Epithelial cell of proximal tubule (primary cell): ENCODE measurements around the gene PRMT1. TPM values are rescaled to one million over a fixed set of nuclear protein-coding genes. Genes with fewer than 3 reads are reported as not detected.

Experiments
- DNase-seq: peaks from one replicate; pipeline ENCODE4 v3.0.0-alpha.2; 2011; ENCODE audit warnings: low read depth
- H3K4me3 ChIP-seq: 2 replicates; pipeline ENCODE4 v1.5.1; 2011; ENCODE audit warnings: low read depth, mild to moderate bottlenecking, low read length
- total RNA-seq: library from RNA; depleted of rRNA; stranded (reverse); fragments of >200 nt; gene quantifications from 2 replicates; pipeline ENCODE4 v1.2.3, GENCODE V29; 2015
- TF ChIP-seq, protein P1 (sequence below): conservative IDR thresholded peaks from 2 replicates; pipeline ENCODE4 v1.5.1; 2012; ENCODE audit warnings: low read depth, mild to moderate bottlenecking, low read length

The PRMT1 gene
- total RNA-seq, 1 donor from 2014 or later, result 186 TPM

DNA sequence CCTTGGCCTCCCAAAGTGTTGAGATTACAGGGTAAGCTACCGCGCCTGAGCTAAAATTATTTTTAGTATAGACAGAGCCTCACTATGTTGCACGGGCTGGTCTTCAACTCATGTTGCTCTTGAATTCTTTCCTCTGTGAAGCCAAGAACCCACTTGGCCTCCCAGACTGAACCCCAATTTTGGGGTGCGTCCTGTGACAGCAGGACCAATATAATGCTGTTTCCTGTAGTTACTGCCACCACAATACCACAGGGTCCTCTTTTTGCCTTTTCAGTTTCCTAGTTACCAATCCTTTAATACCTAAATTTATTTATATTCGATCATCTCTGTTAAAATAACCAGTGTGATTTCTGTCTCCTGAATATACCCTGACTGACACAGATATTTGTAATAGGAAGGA is 53.1 kb downstream of the PRMT1 start:
- no peak for DNase-seq
- no peak overlapping the region for H3K4me3 ChIP-seq
- TF ChIP-seq, protein P1, sequence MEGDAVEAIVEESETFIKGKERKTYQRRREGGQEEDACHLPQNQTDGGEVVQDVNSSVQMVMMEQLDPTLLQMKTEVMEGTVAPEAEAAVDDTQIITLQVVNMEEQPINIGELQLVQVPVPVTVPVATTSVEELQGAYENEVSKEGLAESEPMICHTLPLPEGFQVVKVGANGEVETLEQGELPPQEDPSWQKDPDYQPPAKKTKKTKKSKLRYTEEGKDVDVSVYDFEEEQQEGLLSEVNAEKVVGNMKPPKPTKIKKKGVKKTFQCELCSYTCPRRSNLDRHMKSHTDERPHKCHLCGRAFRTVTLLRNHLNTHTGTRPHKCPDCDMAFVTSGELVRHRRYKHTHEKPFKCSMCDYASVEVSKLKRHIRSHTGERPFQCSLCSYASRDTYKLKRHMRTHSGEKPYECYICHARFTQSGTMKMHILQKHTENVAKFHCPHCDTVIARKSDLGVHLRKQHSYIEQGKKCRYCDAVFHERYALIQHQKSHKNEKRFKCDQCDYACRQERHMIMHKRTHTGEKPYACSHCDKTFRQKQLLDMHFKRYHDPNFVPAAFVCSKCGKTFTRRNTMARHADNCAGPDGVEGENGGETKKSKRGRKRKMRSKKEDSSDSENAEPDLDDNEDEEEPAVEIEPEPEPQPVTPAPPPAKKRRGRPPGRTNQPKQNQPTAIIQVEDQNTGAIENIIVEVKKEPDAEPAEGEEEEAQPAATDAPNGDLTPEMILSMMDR, result no peak

Other genes with a start within 250 kb of the PRMT1 start
- gene SLC17A7, start 235.7 kb upstream of the PRMT1 start, total RNA-seq, result not detected in 2 replicates
- 130 and 147 TPM in 2 replicates for gene PIH1D1, start 225.5 kb upstream of the PRMT1 start, total RNA-seq
- gene ALDH16A1, start 224.0 kb upstream of the PRMT1 start, total RNA-seq, result 41.5 and 44.9 TPM in 2 replicates
- 0.81 and 2.5 TPM in 2 replicates for gene FLT3LG, start 203.1 kb upstream of the PRMT1 start, total RNA-seq
- gene RPL13A, start 189.7 kb upstream of the PRMT1 start, total RNA-seq, result 3,343 and 3,374 TPM in 2 replicates
- gene RPS11, start 180.8 kb upstream of the PRMT1 start, total RNA-seq, result 3,600 and 5,144 TPM in 2 replicates
- 34.2 and 79.3 TPM in 2 replicates for gene FCGRT, start 164.6 kb upstream of the PRMT1 start, total RNA-seq
- gene RCN3, start 149.3 kb upstream of the PRMT1 start, total RNA-seq, result 14.1 and 32.9 TPM in 2 replicates
- 82.4 and 168 TPM in 2 replicates for gene NOSIP, start 96.7 kb upstream of the PRMT1 start, total RNA-seq
- 0.87 and 1.0 TPM in 2 replicates for gene PRRG2, start 96.0 kb upstream of the PRMT1 start, total RNA-seq
- 6.7 and 7.8 TPM in 2 replicates for gene PRR12, start 86.1 kb upstream of the PRMT1 start, total RNA-seq
- 33.5 and 67.2 TPM in 2 replicates for gene RRAS, start 37.1 kb upstream of the PRMT1 start, total RNA-seq
- gene SCAF1, start 35.1 kb upstream of the PRMT1 start, total RNA-seq, result 51.0 and 54.8 TPM in 2 replicates
- gene IRF3, start 11.4 kb upstream of the PRMT1 start, total RNA-seq, result 73.8 and 78.3 TPM in 2 replicates
- gene BCL2L12, start 11.3 kb upstream of the PRMT1 start, total RNA-seq, result 53.3 and 69.8 TPM in 2 replicates
- gene ADM5, start 12.3 kb downstream of the PRMT1 start, total RNA-seq, result 1.9 and 2.8 TPM in 2 replicates
- 1.7 and 9.9 TPM in 2 replicates for gene CPT1C, start 13.8 kb downstream of the PRMT1 start, total RNA-seq
- gene TSKS, start 86.0 kb downstream of the PRMT1 start, total RNA-seq, result not detected in 2 replicates
- gene AP2A1, start 89.7 kb downstream of the PRMT1 start, total RNA-seq, result 98.2 and 103 TPM in 2 replicates
- gene FUZ, start 136.0 kb downstream of the PRMT1 start, total RNA-seq, result 8.3 and 15.0 TPM in 2 replicates
- gene MED25, start 141.0 kb downstream of the PRMT1 start, total RNA-seq, result 30.4 and 34.8 TPM in 2 replicates
- gene PTOV1, start 173.9 kb downstream of the PRMT1 start, total RNA-seq, result 81.9 and 121 TPM in 2 replicates
- gene PNKP, start 190.3 kb downstream of the PRMT1 start, total RNA-seq, result 59.2 and 71.6 TPM in 2 replicates
- 25.8 and 34.4 TPM in 2 replicates for gene AKT1S1, start 200.1 kb downstream of the PRMT1 start, total RNA-seq
- gene TBC1D17, start 200.4 kb downstream of the PRMT1 start, total RNA-seq, result 11.9 and 16.8 TPM in 2 replicates
- 4.0 and 9.5 TPM in 2 replicates for gene IL4I1, start 219.6 kb downstream of the PRMT1 start, total RNA-seq